GM19324 (cell line): ENCODE data around the gene EYA2.

Source experiments
- ATAC-seq: cut with Tn5 transposase; IDR thresholded peaks from one replicate; pipeline ENCODE4 v1.9.1; 2021; ENCODE audit warnings: mild to moderate bottlenecking, moderate library complexity; ENCODE audit not compliant: unreplicated experiment, low FRiP score

EYA2 gene

DNA sequence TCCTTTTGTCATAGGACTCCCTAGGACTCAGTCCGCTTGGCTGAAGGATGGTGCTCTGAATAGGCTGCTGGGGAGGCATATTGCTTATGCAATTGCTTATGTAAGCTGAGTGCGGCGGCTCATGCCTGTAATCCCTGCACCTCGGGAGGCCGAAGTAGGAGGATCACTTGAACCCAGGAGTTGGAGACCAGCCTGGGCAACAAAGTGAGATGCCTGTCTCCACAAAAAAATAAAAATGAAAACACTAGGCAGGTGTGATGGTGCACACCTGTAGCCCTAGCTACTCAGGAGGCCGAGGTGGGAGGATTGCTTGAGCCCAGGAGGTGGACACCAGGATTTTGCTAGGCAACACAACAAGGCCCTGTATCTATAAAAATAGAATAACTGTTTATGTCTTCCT, 81.3 kb downstream of the EYA2 start:
- no peak for ATAC-seq

DNA sequence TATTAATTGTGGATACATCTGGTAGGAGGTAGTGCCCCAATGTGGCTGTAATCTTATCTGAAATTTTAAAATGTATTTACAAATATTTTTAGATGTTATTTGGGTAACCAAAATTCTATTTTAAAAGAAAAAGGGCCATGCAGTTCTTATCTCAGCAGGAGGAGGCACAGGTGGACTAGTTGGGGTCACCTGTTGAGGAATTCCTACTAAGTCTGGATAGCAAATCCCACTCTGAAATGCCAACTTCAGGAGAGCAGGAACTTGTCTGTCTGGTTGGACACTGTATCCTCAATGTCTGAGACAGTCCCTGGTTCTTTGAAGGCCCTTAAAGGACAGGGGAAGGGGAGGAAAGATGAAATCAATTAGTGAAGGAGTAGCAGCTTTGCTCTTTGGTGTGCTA, 82.6 kb downstream of the EYA2 start:
- no peak for ATAC-seq

DNA sequence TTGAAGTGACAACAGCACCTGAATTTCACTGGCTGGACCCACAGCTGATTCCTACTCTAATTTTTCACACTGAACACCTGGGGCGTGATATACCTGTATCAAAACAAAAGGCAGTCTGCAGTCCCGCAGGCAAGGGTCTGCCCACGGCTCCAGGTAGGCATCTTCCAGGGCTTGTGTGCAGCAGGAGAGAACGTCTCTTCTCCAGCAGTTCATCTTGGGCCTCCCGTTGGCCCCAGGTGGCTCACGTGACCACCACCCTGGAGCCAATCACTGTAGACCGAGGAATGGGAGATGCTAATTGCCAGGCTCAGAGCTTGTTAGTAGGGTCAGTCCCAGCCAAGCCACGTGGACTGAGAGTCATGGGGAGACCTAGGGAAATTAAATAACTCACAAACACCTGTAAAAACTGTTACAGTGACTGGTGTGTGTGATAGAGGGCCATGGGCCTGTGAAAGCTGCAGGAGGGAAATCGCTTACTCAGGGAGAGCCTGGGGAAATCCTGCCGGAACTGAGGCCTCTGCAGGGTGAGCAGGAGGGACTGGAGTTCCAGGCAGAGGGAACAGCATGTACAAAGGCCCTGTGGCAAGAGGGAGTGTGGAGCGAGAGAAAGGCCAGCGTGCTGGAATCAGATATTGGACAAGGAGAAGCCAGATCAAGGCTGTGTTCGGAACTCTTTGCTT, 83.4 kb downstream of the EYA2 start:
- no peak for ATAC-seq

DNA sequence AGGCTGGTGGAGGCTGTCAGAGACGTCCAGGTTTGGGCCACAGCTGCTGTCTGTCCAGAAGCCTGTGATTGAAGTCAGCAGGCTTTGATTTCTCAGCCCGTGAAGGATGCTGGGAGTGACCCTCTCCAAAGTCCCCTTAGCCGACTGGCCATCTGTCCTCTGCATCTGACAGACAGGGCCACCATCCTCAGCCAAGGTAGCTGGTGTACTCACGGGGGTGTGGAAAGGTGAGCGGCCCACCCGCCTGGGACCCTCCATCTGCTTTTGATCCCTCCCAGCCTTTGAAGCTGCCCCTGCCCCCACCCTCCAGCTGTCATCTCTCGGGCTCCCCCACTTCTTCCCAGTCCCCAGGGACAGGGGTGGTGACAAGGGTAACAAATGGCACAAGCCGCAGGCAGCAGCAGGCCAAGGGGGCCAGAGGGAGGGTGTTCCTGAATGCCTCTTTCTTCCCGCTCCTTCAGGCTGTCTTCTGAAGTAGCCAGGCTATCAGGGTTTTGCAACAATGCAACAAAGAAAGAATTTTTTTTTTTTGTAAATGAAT, 84.4 kb downstream of the EYA2 start:
- no peak for ATAC-seq

DNA sequence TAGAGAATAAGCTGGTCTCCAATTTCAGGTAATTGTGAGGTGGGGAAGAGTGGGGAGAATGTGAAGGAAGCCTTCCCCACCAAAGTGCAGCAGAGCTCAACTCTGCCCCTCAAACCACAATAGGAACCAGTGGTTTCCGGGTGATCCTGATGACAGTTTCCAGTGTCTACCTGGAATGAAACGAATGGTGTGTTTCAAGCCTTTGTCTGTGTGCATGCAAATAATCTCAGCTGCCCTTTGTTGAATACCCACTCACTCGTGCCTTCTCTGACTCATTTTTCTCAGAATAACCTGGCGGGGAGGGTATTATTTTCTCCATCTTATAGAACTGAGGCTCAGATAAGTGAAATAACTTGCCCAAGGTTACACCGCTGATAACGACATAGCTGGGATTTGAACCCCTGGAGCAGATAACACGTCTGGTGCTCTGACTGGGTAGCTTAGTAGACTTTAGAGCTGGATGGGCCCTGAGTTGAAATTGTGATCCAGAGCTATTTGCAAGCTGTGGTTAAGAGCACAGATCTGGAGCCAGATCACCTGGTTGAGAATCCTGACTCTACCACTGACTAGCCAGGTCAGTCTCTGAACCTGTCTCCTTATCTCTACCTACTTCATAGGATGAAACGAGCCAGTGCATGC, 85.1 kb downstream of the EYA2 start:
- ATAC-seq: no peak

DNA sequence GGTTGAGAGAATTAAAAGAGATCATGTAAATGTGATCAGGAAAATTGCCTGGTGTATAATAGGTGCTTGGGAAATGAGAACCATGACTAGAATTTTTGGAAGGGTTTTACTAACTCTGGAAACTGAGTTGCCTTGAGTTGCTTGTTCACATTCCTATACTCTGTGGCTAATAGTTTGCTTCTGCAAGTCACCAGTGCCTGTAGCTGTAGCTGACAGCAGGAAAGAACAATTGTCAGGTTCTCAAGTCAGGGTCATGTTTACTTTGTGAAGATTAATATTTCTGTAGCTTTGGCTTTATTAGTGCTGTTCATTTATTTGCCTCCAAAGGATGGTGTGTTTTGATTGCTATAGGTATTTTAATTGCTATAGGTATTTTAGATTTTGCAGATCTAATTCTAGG, 86.5 kb downstream of the EYA2 start:
- no peak for ATAC-seq

DNA sequence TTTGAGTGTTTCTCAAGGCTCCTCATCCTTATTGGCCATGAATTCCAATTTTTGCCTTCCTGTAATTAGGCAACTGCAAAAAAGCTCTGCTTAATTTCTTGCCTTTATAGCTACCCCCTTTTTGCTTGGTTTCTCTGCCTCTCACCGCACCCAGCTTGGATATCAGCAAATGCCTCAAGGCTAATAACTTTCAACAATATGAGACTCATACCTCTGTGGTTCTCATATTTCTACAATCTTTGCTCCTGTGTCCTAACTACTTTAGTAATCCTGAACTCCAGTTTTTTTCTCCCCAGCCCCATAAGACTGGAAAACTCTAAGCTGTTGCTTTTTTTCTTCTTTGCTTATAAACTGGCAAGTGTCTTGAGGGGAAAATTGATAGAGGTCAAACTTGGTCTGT, 88.8 kb downstream of the EYA2 start:
- ATAC-seq: no peak

DNA sequence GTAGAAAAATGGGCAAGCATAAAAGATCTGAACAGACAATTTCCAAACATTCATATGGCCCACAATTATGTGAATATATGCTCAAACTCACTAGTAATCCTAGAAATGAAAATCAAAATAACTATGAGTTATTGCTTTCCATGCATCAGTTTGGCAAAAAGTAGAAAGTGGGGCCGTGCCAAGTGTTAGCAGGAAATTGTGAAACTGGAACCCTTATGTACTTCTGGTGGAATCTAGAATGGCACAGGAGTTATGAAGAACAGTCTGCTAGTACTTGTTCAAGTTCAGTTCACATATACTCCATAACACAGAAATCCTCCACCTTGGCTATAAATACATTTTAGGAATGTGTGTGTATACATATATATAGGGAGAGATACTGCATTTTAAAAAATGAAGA, 89.8 kb downstream of the EYA2 start:
- no peak for ATAC-seq

DNA sequence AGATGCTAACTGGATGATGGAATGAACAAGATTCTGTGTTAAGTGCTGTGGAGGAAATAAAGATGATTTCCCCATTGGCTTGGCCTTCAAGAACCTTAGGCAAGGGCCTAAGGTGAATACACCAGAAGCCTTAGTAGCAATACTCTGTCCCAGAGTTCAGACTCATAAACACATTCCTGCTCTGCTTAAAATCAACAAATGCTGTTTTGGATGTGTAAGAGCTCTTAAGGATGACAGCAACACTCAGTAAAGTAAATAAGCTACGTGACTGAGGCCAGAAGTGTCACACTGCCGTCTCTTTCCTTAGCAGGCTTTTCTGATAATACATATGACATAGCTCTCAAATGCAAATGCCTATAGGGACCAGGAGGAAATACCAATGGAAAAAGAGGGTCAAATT, 90.6 kb downstream of the EYA2 start:
- ATAC-seq: no peak

DNA sequence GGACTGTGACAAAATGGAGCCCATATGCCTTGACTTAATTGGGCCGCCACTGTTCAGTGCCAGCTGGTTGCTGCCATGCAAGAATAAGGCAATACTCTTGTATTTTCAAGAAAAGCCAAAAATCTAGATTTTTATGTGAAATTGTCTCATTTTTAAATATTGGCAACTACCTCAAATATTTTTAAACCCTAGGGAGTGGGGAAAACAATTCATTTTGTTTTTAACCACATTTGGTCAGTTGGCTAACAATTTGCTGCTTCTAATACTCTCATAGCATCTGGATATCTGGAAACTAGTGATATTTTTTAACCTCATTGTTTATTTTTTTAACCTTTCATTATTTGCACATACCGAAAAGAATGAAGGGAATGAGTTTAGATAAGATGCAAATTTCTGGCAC, 91.0 kb downstream of the EYA2 start:
- ATAC-seq: no peak

DNA sequence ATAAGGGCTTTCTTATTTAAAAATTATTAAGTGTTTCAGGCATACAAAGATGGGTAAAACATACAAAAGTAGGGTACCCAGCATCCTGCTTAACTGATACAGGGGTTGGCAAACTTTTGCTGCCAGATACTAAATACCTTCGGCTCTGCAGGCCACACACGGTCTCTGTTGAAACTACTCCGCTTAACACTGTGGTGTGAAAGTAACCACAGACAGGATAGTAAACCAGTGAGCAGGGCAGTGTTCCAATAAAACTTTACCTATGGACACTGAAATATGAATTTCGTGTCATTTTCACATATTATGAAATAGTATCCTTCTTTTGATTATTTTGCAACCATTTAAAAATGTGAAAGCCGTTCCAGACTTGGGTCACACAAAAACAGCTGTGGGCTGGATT, 92.4 kb downstream of the EYA2 start:
- ATAC-seq: no peak

DNA sequence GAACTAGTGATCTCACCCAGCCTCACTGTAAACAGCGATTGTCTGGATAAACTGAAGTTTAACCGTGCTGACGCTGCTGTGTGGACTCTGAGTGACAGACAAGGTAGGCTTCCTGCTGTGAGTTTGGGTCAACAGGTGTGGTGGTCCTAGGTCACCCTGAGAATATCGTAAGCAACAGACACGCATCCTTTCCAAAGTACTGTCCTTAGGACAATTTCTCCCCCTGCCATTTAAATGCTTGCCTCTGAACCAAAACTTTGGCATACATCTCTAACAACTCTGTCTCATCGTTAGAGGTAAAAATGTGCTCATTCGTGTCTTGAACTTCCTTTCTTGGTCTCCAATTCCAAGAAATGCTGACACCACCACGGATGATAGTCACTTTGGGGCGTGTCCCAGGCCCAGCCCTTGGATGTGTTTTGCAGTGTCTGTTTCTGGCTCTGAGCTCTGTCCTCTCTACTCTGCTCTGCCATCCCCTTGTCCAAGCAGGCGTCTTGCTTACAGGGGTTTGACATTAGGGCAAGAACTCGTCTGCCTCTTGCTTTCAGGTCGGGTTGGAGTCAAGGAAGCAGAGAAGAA, 95.5 kb downstream of the EYA2 start:
- ATAC-seq: no peak

DNA sequence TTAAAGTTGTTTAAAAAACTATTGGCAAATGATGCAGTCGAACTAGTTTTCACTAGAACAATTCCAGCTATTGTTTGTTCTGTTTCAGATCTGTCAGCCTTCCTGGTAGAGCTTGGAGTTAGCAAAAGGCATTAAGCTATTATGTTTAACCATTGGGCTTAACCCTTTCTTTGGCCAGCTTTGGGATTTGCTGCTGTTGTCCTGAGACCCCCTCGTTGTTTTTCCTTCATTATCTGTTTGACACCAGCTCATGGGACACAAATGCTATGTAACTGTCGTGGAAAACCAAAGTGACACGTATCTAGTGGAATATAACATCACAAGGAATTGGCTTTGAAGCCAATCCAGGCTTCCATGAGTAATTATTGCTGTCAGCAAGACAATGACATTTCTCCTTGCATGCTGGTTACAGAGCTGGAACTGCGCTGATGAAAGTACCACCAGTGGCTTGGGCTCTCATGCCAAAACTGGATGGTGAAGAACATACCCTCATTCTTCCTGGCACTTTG, 96.0 kb downstream of the EYA2 start:
- no peak for ATAC-seq

DNA sequence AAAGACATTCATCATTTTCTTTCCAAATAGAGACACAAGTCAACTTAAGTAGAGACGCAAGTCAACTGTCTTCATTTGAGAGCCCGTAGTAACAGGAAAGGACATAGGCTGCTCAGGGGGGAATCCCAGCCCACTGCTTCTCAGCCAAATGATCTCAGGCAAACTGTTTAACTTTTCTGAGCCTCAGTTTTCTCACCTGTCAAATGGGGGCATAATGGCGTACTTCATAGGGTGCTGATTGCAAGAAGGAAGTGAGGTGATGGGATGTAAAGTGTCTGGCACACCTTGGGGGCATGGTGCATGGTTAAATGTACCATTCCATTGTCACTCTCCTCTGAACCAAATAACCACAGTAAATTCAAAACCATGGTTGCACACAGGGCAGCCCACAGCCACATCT, 96.5 kb downstream of the EYA2 start:
- ATAC-seq: no peak

DNA sequence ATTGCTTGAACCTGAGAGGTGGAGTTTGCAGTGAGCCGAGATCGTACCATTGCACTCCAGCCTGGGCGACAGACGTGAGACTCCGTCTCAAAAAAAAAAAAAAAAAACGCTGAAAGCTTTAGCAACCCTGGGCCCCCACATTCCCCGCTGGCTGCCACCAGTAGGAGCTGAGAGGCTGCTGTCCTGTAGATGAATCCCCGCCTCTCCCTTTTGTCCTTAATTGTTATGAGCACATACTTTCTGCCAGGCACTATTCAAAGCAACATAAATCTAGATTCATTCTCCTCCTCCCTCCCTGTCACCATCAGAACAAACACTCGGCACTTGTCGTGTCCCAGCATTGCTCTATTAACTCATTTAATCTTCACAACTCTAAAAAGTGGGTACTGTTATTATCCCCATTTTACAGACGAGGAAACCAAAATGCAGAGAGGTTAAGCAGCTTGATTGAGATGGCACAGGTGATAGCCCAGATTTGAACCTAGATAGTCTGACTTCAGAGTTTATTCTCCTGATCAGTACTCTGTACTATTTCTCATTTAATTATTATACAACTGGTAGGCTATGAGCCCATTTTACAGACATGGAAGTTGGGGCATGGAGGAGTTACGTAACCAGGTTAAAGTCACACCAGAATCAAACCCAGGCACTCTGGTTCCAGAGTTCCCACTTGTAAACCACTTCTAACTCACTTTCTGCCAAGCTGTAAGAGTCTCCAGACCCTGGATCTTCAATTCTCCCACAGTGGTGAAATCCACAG, 97.4 kb downstream of the EYA2 start:
- ATAC-seq: no peak

DNA sequence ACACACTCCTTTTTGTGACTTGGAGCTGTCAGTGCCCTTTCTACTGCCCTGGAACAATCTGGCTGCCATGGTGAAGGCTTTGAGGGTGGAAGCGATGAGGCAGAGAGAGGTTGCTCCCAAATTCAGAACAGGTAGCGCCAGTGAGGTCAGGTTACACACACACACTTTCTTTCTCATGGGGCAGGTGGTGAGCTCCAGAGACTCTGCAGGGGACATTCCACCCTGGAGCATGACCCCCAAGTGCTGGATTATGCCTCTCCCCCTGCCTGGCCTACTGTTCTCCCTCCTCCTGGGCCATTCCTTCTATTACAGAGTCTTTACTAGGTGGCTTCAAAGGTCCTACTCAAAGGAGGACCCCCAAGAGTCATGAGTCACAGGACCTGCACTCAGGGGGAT, 98.0 kb downstream of the EYA2 start:
- ATAC-seq: no peak

DNA sequence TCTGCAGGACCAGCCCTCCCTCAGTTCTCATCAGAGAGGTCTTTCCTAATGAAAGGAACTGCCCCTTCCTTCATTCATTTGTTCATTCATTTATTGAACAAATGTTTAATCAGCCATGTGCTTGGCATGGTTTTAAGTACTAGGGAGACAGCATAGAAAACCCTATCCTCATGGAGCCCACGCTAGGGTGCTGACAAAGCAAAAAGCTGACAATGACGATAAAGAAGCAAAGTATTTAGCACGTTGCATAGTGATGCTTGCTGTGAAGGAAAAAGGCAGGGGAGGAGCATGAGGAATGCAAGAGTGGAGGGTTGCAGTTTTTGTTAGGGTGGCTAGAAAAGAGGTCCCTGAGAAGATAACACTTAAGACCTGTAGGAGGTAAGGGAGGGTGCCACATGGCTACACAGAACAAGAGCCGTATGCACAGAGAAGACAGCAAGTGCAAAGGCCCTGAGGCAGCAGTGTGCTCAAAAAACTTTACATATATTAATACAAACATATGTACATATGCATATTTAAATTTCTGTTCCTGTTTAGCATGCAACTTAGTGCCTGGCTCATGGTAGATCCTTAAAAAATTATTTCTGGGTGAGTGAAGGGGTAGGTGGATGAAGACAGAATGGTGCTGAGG, 98.9 kb downstream of the EYA2 start:
- ATAC-seq: no peak

DNA sequence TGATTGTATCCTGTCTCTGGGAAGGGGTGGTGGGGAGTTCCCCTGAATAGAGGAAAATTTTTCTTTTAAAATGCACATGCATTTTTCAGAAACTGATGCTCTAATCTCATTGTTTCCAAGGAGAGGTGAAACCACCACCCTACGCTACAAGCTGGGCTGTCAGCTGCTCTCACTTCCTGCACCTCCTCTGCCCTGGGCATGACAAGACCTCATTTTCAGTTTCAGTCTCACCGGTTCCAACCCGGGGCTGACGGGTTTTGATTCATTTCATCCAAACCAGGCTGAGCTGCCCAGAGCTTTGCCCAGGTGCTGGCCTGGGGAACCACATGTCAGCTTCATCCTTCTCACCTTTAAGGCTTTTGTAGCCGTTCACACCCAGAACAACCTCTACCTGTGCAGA, 99.7 kb downstream of the EYA2 start:
- peak; percentile 87 for ATAC-seq

DNA sequence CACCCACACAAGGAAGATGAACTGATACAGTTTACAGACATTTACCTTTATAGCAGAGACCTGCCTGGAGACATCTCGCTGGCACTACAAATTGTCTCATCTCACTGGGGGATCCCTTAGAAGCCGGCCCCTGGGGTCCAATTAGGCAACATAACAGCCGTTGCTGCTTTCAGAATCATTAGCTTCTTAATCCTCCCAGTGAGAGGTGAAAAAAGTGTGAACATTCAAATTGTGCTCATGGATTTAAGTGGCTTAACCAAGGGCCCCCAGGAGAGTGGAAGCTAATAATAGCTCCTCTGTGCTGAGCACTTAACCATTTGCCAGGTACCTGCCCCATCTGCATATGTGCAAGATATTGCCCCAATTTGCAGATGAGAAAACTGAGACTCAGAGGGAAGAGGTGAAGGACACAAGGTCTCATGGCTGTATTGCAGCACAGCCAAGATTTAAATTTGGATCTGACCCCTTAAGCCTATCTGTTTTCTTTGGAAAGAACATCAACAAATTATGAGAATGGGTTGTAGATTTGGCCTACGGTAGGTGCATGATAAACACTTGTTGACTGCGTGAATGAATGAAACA, 101.0 kb downstream of the EYA2 start:
- ATAC-seq: no peak

DNA sequence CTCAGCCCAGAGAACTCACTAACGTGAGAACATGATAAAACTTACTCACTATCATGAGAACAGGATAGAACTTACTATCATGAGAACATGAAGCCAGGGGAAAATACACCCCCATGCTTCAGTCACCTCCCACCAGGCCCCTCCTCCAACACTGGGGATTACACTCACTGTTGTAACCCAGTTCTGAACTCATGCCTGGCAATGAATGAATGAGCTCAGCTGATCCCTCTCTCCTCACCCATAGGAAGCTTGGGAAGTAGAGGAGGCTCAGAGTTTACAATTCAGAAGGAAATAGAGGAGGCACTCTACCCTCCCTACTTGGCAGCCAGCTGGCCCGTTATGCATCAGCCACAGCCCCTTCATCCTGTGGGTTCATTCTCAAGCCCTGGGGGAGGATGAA, 102.5 kb downstream of the EYA2 start:
- ATAC-seq: no peak
